Ovary (tissue), 3 donors: Measurements from ENCODE around the gene VPS37D.

Experiments used
- CTCF ChIP-seq, 3 donors: fragments of 450-650 bp in 2 of 3; fragments of 200-600 bp in 1 of 3; IDR thresholded peaks; one replicate each; pipeline versions ENCODE4 v1.5.1 to v1.8.0; 2016 to 2022; ENCODE audit warnings: antibody characterized with exemption in 3 of 3, mild to moderate bottlenecking in 1 of 3
- EP300 ChIP-seq: sonication (generic); formaldehyde crosslinking; IDR thresholded peaks from one replicate; pipeline ENCODE4 v1.6.1; 2017; ENCODE audit warnings: antibody characterized with exemption
- POLR2A ChIP-seq: fragments of 450-650 bp; IDR thresholded peaks from one replicate; pipeline ENCODE4 v1.6.1; 2017; ENCODE audit warnings: antibody characterized with exemption, mild to moderate bottlenecking, moderate library complexity
- donor health status: DM: no; HTN: no; CAD: no.

- TF ChIP-seq CTCF (IDR thresholded peaks at IDR 0.05), result no peak
- no peak for TF ChIP-seq POLR2A
- TF ChIP-seq EP300, result no peak
These were observed 16.4 kb downstream of the VPS37D start for GRCh38 chr7:73683788-73684693.
